SK-N-SH treated with all-trans-retinoic acid at 6 μM for 48 hours (cell line): ENCODE results near the gene SIK3.
"Not testable (repeated sequence)": the region's sequence is repeated elsewhere in the genome, so short reads cannot be mapped to it uniquely, and the experiment has no call there.

Experiments used
- ATAC-seq: fragments of 200-7000 bp; cut with Tn5 transposase; 3 replicates; pipeline ENCODE4 v1.9.1; 2020; ENCODE audit warnings: mild to moderate bottlenecking, moderate library complexity
- ARNTL ChIP-seq: fragments of 450-650 bp; formaldehyde crosslinking; IDR thresholded peaks from 2 replicates; pipeline ENCODE4 v1.5.0; 2020; ENCODE audit warnings: low read depth, mild to moderate bottlenecking, moderate library complexity, borderline replicate concordance
- CREB5 ChIP-seq: fragments of 250-450 bp; sonication (Bioruptor Pico); IDR thresholded peaks from 2 replicates; pipeline ENCODE4 v1.5.1; 2020; ENCODE audit warnings: low read depth, mild to moderate bottlenecking, moderate library complexity
- CSDC2 ChIP-seq: fragments of 250-450 bp; sonication (Bioruptor Pico); IDR thresholded peaks from 2 replicates; pipeline ENCODE4 v1.5.0; 2020; ENCODE audit warnings: mild to moderate bottlenecking, moderate library complexity
- CSRNP3 ChIP-seq: fragments of 250-450 bp; sonication (Bioruptor Pico); IDR thresholded peaks from 2 replicates; pipeline ENCODE4 v1.5.1; 2021; ENCODE audit warnings: mild to moderate bottlenecking, moderate library complexity
- ESRRG ChIP-seq: fragments of 250-450 bp; sonication (Bioruptor Pico); IDR thresholded peaks from 2 replicates; pipeline ENCODE4 v1.6.1; 2021; ENCODE audit warnings: mild to moderate bottlenecking
- GLIS3 ChIP-seq: fragments of 250-450 bp; sonication (Bioruptor Pico); IDR thresholded peaks from 2 replicates; pipeline ENCODE4 v1.5.0; 2020; ENCODE audit warnings: mild to moderate bottlenecking, moderate library complexity
- ISL1 ChIP-seq: fragments of 250-450 bp; sonication (Bioruptor Pico); IDR thresholded peaks from 2 replicates; pipeline ENCODE4 v2.1.2; 2022; ENCODE audit warnings: mild to moderate bottlenecking, moderate library complexity
- OSR1 ChIP-seq: fragments of 250-450 bp; sonication (Bioruptor Pico); IDR thresholded peaks from 2 replicates; pipeline ENCODE4 v1.8.0; 2022; ENCODE audit warnings: moderate library complexity, mild to moderate bottlenecking, inconsistent platforms
- PATZ1 ChIP-seq: fragments of 250-450 bp; sonication (Bioruptor Pico); IDR thresholded peaks from 2 replicates; pipeline ENCODE4 v1.8.0; 2020; ENCODE audit warnings: mild to moderate bottlenecking, moderate library complexity, borderline replicate concordance
- POU6F1 ChIP-seq: fragments of 250-450 bp; sonication (Bioruptor Pico); IDR thresholded peaks from 2 replicates; pipeline ENCODE4 v1.8.0; 2021; ENCODE audit warnings: low read depth, mild to moderate bottlenecking, moderate library complexity, borderline replicate concordance
- PPARA ChIP-seq: fragments of 250-450 bp; sonication (Bioruptor Pico); IDR thresholded peaks from 2 replicates; pipeline ENCODE4 v1.5.0; 2020; ENCODE audit warnings: mild to moderate bottlenecking, borderline replicate concordance
- RARB ChIP-seq: fragments of 250-450 bp; sonication (Bioruptor Pico); IDR thresholded peaks from 2 replicates; pipeline ENCODE4 v1.8.0; 2021; ENCODE audit warnings: mild to moderate bottlenecking, moderate library complexity
- SNAI2 ChIP-seq: fragments of 250-450 bp; sonication (Bioruptor Pico); IDR thresholded peaks from 2 replicates; pipeline ENCODE4 v1.5.0; 2020; ENCODE audit warnings: mild to moderate bottlenecking, moderate library complexity
- TCF4 ChIP-seq: fragments of 250-450 bp; sonication (Bioruptor Pico); IDR thresholded peaks from 2 replicates; pipeline ENCODE4 v1.8.0; 2021; ENCODE audit warnings: mild to moderate bottlenecking, moderate library complexity, borderline replicate concordance
- TOX ChIP-seq: fragments of 250-450 bp; sonication (Bioruptor Pico); IDR thresholded peaks from 2 replicates; pipeline ENCODE4 v1.8.0; 2021; ENCODE audit warnings: mild to moderate bottlenecking, moderate library complexity, borderline replicate concordance
- TSHZ2 ChIP-seq: fragments of 250-450 bp; sonication (Bioruptor Pico); IDR thresholded peaks from 2 replicates; pipeline ENCODE4 v1.5.0; 2020; ENCODE audit warnings: mild to moderate bottlenecking, moderate library complexity
- ZC3H10 ChIP-seq: fragments of 250-450 bp; sonication (Bioruptor Pico); IDR thresholded peaks from 2 replicates; pipeline ENCODE4 v1.5.1; 2021; ENCODE audit warnings: mild to moderate bottlenecking, moderate library complexity
- ZFP30 ChIP-seq: fragments of 450-650 bp; formaldehyde crosslinking; IDR thresholded peaks from 2 replicates; pipeline ENCODE4 v1.5.0; 2022; ENCODE audit warnings: mild to moderate bottlenecking, moderate library complexity
- ZNF70 ChIP-seq: fragments of 450-650 bp; formaldehyde crosslinking; IDR thresholded peaks from 2 replicates; pipeline ENCODE4 v1.5.0; 2020; ENCODE audit warnings: mild to moderate bottlenecking, moderate library complexity
- ZNF8 ChIP-seq: fragments of 450-650 bp; formaldehyde crosslinking; IDR thresholded peaks from 2 replicates; pipeline ENCODE4 v1.5.0; 2020; ENCODE audit warnings: mild to moderate bottlenecking, moderate library complexity

Gene SIK3

GRCh38 chr11:117130879-117131278 is 32.7 kb upstream of the SIK3 start (continued):
- no peak for TF ChIP-seq OSR1 (CRISPR knock-in tag)
- no peak for TF ChIP-seq POU6F1 (CRISPR knock-in tag)

GRCh38 chr11:117130396-117130795 is 32.2 kb upstream of the SIK3 start:
- not testable (repeated sequence) for ATAC-seq

- TF ChIP-seq CSRNP3 (CRISPR knock-in tag) (no peak), TCF4 (CRISPR knock-in tag) (no peak), ESRRG (CRISPR knock-in tag) (no peak), ZFP30 (no peak), ZNF70 (CRISPR knock-in tag) (no peak)
- ATAC-seq, result no peak
These were observed 30.1 kb upstream of the SIK3 start for GRCh38 chr11:117128289-117128688.

GRCh38 chr11:117127171-117127901 is 29.1 kb upstream of the SIK3 start:
- no peak for ATAC-seq
- TF ChIP-seq TSHZ2 (CRISPR knock-in tag) (no peak), ESRRG (CRISPR knock-in tag) (no peak), ARNTL (no peak), SNAI2 (CRISPR knock-in tag) (no peak), OSR1 (CRISPR knock-in tag) (no peak), CSDC2 (no peak), GLIS3 (CRISPR knock-in tag) (no peak), TCF4 (CRISPR knock-in tag) (no peak), CREB5 (no peak), PPARA (CRISPR knock-in tag) (no peak), ISL1 (no peak), ZC3H10 (no peak), POU6F1 (CRISPR knock-in tag) (no peak), ZNF70 (CRISPR knock-in tag) (no peak), CSRNP3 (CRISPR knock-in tag) (no peak), TOX (no peak), PATZ1 (CRISPR knock-in tag) (no peak), ZFP30 (no peak), RARB (CRISPR knock-in tag) (no peak), ZNF8 (CRISPR knock-in tag) (no peak)
